Breast epithelium (tissue), 4 donors: ENCODE results near the gene KCNG2. TPM values are rescaled to one million over a fixed set of nuclear protein-coding genes. Genes with fewer than 3 reads are reported as not detected.

Experiments used
- DNase-seq, 2 donors: peaks; one replicate each; pipeline ENCODE4 v3.0.0-alpha.2; 2019; ENCODE audit warnings: low spot score in 2 of 2
- H3K27ac ChIP-seq, 2 donors: fragments of 200-600 bp; sonication (generic) in 1 of 2; one replicate each; pipeline ENCODE4 v1.5.1; 2016 to 2019; ENCODE audit warnings: mild to moderate bottlenecking in 1 of 2
- H3K27me3 ChIP-seq, 2 donors: fragments of 200-600 bp; sonication (generic) in 1 of 2; one replicate each; pipeline versions ENCODE4 v1.5.1 to v1.6.0; 2017 to 2019; ENCODE audit warnings: control low read depth in 1 of 2, mild to moderate bottlenecking in 1 of 2
- H3K36me3 ChIP-seq: fragments of 200-600 bp; one replicate; pipeline ENCODE4 v1.5.1; 2019
- H3K4me1 ChIP-seq, 2 donors: fragments of 200-600 bp; sonication (generic); one replicate each; pipeline ENCODE4 v1.5.1; 2016 to 2019; ENCODE audit warnings: control low read depth in 1 of 2
- H3K4me3 ChIP-seq, 3 donors: fragments of 200-600 bp; sonication (generic); 1 replicate in 2 of 3; 2 replicates in 1 of 3; pipeline ENCODE4 v1.5.1; 2016 to 2019; ENCODE audit warnings: mild to moderate bottlenecking in 3 of 3, moderate library complexity in 2 of 3
- H3K9me3 ChIP-seq, 2 donors: fragments of 200-600 bp; sonication (generic) in 1 of 2; one replicate each; pipeline ENCODE4 v1.5.1; 2016 to 2019; ENCODE audit warnings: control low read depth in 1 of 2
- CTCF ChIP-seq, 3 donors: fragments of 450-650 bp; IDR thresholded peaks; one replicate each; pipeline ENCODE4 v1.5.1; 2016 to 2017; ENCODE audit warnings: antibody characterized with exemption in 3 of 3, mild to moderate bottlenecking in 3 of 3, moderate library complexity in 3 of 3
- POLR2A ChIP-seq: fragments of 450-650 bp; IDR thresholded peaks from one replicate; pipeline ENCODE4 v1.6.1; 2016; ENCODE audit warnings: antibody characterized with exemption, mild to moderate bottlenecking, moderate library complexity
- POLR2AphosphoS5 ChIP-seq, 3 donors: sonication (generic); formaldehyde crosslinking; IDR thresholded peaks; one replicate each; pipeline ENCODE4 v1.6.1; 2017; ENCODE audit warnings: antibody characterized with exemption in 3 of 3
- intact Hi-C: fragments of 100-400 bp; cut with DNase I; formaldehyde crosslinking; loops from one replicate; pipeline ENCODE4 v1.15.1; 2023; ENCODE audit warnings: low total_unique reads
- total RNA-seq, 3 donors: library from RNA; depleted of rRNA; stranded (reverse); fragments of >200 nt; gene quantifications; one replicate each; pipeline ENCODE4 v1.1.0, GENCODE V29; 2016

Gene KCNG2
- total RNA-seq, 3 donors from 2014 or later = 0.32 to 1.6 (median 0.66) TPM

GRCh38 chr18:79888016-79888415 is 90.3 kb downstream of the KCNG2 start:
- Histone ChIP-seq H3K4me3 (no peak overlapping the region), H3K27me3 (peaks cover 0 to 16% of the 10 kb centered on the region in 2 donors), H3K9me3 (peaks cover 32 to 36% of the 10 kb centered on the region in 2 donors), H3K36me3 (no peaks in the 10 kb centered on the region), H3K4me1 (no peaks in the 10 kb centered on the region), H3K27ac (no peak overlapping the region)
- TF ChIP-seq CTCF (IDR thresholded peaks at IDR 0.05) (no peak), POLR2A (no peak), POLR2AphosphoS5 (IDR thresholded peaks at IDR 0.05) (no peak)
- intact Hi-C loops = no loop called here
- DNase-seq = no peak

GRCh38 chr18:79889569-79889968 is 91.8 kb downstream of the KCNG2 start:
- Histone ChIP-seq H3K4me3 (no peak overlapping the region), H3K27me3 (peaks cover 0 to 10% of the 10 kb centered on the region in 2 donors), H3K27ac (no peak overlapping the region), H3K36me3 (no peaks in the 10 kb centered on the region), H3K4me1 (no peaks in the 10 kb centered on the region), H3K9me3 (peaks cover 36 to 43% of the 10 kb centered on the region in 2 donors)
- TF ChIP-seq CTCF (IDR thresholded peaks at IDR 0.05) = no peak
- no peak for TF ChIP-seq POLR2A
- no peak for TF ChIP-seq POLR2AphosphoS5 (IDR thresholded peaks at IDR 0.05)
- no peak for DNase-seq
- intact Hi-C loops = no loop called here

- Histone ChIP-seq H3K27me3 (no peaks in the 10 kb centered on the region), H3K4me1 (no peaks in the 10 kb centered on the region), H3K4me3 (no peak overlapping the region), H3K27ac (no peak overlapping the region), H3K36me3 (no peaks in the 10 kb centered on the region), H3K9me3 (peaks cover 36 to 47% of the 10 kb centered on the region in 2 donors)
- intact Hi-C loops = no loop called here
- TF ChIP-seq CTCF (IDR thresholded peaks at IDR 0.05) (no peak), POLR2A (no peak), POLR2AphosphoS5 (IDR thresholded peaks at IDR 0.05) (no peak)
- no peak for DNase-seq
Observed at GRCh38 chr18:79890674-79891073, 92.9 kb downstream of the KCNG2 start.

GRCh38 chr18:79896738-79897137 is 99.0 kb downstream of the KCNG2 start:
- intact Hi-C loops = no loop called here
- peaks cover 41 to 45% of the 10 kb centered on the region in 2 donors for H3K9me3 ChIP-seq

More at GRCh38 chr18:79896738-79897137, 99.0 kb downstream of the KCNG2 start:
- Histone ChIP-seq H3K4me1 (no peaks in the 10 kb centered on the region), H3K36me3 (no peaks in the 10 kb centered on the region), H3K27ac (no peak overlapping the region), H3K4me3 (no peak overlapping the region), H3K27me3 (no peaks in the 10 kb centered on the region)
- TF ChIP-seq POLR2A = no peak
- no peak for TF ChIP-seq CTCF (IDR thresholded peaks at IDR 0.05)
- no peak for TF ChIP-seq POLR2AphosphoS5 (IDR thresholded peaks at IDR 0.05)
- DNase-seq = no peak
